GM23338 (cell line): ENCODE measurements around the gene PIPOX.

ENCODE experiments used
- CREB1 ChIP-seq: fragments of 250-450 bp; sonication (Bioruptor Pico); IDR thresholded peaks from 2 replicates; pipeline ENCODE4 v1.5.0; 2020; ENCODE audit warnings: low read depth, mild to moderate bottlenecking, moderate library complexity
- EZH2 ChIP-seq: fragments of 200-600 bp; sonication (generic); IDR thresholded peaks from one replicate; pipeline ENCODE4 v1.8.0; 2017; ENCODE audit warnings: antibody characterized with exemption, mild to moderate bottlenecking, low read depth; ENCODE audit not compliant: unreplicated experiment
- EZH2phosphoT487 ChIP-seq: fragments of 200-600 bp; sonication (generic); IDR thresholded peaks from one replicate; pipeline ENCODE4 v1.8.1; 2018; ENCODE audit warnings: antibody characterized with exemption; ENCODE audit not compliant: unreplicated experiment
- JUNB ChIP-seq: IDR thresholded peaks from one replicate; pipeline ENCODE4 v1.6.1; 2016; ENCODE audit warnings: antibody characterized with exemption; ENCODE audit not compliant: unreplicated experiment
- NANOG ChIP-seq: IDR thresholded peaks from 2 replicates; pipeline ENCODE4 v1.6.1; 2016; ENCODE audit warnings: antibody characterized with exemption, borderline replicate concordance
- POLR2AphosphoS5 ChIP-seq: IDR thresholded peaks from 2 replicates; pipeline ENCODE4 v1.6.1; 2016; ENCODE audit warnings: antibody characterized with exemption, low read depth
- STAT1 ChIP-seq: IDR thresholded peaks from one replicate; pipeline ENCODE4 v1.6.1; 2016; ENCODE audit warnings: antibody characterized with exemption; ENCODE audit not compliant: unreplicated experiment
- ZNF114 ChIP-seq: fragments of 250-450 bp; sonication (Bioruptor Pico); IDR thresholded peaks from 2 replicates; pipeline ENCODE4 v1.5.0; 2020; ENCODE audit warnings: mild to moderate bottlenecking, moderate library complexity
- ZNF331 ChIP-seq: fragments of 250-450 bp; sonication (Bioruptor Pico); IDR thresholded peaks from 2 replicates; pipeline ENCODE4 v1.5.0; 2020; ENCODE audit warnings: low read depth, mild to moderate bottlenecking, moderate library complexity
- TF ChIP-seq, protein P1 (sequence below), 2 experiments: fragments of 200-600 bp in 1 of 2; sonication (generic) in 1 of 2; conservative IDR thresholded peaks; 2 replicates each; pipeline versions ENCODE4 v1.5.1 to v1.6.1; 2016 to 2017; ENCODE audit warnings: antibody characterized with exemption in 2 of 2, low read depth in 2 of 2, mild to moderate bottlenecking in 2 of 2, moderate library complexity in 1 of 2
- TF ChIP-seq, protein P2 (sequence below): IDR thresholded peaks from one replicate; pipeline ENCODE4 v1.6.1; 2018; ENCODE audit warnings: antibody characterized with exemption; ENCODE audit not compliant: unreplicated experiment
- TF ChIP-seq, protein P3 (sequence below): fragments of 250-450 bp; sonication (Bioruptor Pico); IDR thresholded peaks from 2 replicates; pipeline ENCODE4 v1.5.0; 2020; ENCODE audit warnings: mild to moderate bottlenecking, moderate library complexity

DNA sequence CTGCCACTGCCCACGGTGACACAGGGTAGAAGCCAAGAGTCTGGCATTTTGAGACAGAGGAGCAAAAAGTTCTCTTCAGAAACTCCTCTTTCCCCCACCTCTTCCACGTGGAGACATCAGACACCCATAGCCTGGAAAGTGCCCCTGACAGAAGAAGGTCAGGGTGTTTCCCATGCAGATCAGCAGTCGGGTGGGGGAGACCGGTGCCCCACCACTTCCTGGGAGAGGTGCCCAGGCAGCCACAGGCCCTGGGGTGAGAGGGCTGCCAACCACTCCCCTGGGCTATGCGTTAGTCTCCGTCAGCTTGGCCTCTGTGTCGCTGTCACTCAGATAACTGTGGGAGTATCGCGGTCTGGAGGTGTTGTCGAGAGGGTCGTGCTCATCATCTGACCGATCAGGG, 31.5 kb downstream of the PIPOX start:
- no peak for TF ChIP-seq EZH2
- TF ChIP-seq, protein P1, sequence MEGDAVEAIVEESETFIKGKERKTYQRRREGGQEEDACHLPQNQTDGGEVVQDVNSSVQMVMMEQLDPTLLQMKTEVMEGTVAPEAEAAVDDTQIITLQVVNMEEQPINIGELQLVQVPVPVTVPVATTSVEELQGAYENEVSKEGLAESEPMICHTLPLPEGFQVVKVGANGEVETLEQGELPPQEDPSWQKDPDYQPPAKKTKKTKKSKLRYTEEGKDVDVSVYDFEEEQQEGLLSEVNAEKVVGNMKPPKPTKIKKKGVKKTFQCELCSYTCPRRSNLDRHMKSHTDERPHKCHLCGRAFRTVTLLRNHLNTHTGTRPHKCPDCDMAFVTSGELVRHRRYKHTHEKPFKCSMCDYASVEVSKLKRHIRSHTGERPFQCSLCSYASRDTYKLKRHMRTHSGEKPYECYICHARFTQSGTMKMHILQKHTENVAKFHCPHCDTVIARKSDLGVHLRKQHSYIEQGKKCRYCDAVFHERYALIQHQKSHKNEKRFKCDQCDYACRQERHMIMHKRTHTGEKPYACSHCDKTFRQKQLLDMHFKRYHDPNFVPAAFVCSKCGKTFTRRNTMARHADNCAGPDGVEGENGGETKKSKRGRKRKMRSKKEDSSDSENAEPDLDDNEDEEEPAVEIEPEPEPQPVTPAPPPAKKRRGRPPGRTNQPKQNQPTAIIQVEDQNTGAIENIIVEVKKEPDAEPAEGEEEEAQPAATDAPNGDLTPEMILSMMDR (conservative IDR thresholded peaks at IDR 0.05; ENCODE audit: low read depth in 2 of 2): no peak
- TF ChIP-seq, protein P2, sequence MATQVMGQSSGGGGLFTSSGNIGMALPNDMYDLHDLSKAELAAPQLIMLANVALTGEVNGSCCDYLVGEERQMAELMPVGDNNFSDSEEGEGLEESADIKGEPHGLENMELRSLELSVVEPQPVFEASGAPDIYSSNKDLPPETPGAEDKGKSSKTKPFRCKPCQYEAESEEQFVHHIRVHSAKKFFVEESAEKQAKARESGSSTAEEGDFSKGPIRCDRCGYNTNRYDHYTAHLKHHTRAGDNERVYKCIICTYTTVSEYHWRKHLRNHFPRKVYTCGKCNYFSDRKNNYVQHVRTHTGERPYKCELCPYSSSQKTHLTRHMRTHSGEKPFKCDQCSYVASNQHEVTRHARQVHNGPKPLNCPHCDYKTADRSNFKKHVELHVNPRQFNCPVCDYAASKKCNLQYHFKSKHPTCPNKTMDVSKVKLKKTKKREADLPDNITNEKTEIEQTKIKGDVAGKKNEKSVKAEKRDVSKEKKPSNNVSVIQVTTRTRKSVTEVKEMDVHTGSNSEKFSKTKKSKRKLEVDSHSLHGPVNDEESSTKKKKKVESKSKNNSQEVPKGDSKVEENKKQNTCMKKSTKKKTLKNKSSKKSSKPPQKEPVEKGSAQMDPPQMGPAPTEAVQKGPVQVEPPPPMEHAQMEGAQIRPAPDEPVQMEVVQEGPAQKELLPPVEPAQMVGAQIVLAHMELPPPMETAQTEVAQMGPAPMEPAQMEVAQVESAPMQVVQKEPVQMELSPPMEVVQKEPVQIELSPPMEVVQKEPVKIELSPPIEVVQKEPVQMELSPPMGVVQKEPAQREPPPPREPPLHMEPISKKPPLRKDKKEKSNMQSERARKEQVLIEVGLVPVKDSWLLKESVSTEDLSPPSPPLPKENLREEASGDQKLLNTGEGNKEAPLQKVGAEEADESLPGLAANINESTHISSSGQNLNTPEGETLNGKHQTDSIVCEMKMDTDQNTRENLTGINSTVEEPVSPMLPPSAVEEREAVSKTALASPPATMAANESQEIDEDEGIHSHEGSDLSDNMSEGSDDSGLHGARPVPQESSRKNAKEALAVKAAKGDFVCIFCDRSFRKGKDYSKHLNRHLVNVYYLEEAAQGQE: no peak
- no peak for TF ChIP-seq JUNB
- no peak for TF ChIP-seq EZH2phosphoT487
- no peak for TF ChIP-seq POLR2AphosphoS5
- TF ChIP-seq NANOG: no peak
- no peak for TF ChIP-seq CREB1 (CRISPR knock-in tag)
- no peak for TF ChIP-seq ZNF114 (CRISPR knock-in tag)
- TF ChIP-seq STAT1: no peak
- no peak for TF ChIP-seq ZNF331 (CRISPR knock-in tag)
- TF ChIP-seq, protein P3, sequence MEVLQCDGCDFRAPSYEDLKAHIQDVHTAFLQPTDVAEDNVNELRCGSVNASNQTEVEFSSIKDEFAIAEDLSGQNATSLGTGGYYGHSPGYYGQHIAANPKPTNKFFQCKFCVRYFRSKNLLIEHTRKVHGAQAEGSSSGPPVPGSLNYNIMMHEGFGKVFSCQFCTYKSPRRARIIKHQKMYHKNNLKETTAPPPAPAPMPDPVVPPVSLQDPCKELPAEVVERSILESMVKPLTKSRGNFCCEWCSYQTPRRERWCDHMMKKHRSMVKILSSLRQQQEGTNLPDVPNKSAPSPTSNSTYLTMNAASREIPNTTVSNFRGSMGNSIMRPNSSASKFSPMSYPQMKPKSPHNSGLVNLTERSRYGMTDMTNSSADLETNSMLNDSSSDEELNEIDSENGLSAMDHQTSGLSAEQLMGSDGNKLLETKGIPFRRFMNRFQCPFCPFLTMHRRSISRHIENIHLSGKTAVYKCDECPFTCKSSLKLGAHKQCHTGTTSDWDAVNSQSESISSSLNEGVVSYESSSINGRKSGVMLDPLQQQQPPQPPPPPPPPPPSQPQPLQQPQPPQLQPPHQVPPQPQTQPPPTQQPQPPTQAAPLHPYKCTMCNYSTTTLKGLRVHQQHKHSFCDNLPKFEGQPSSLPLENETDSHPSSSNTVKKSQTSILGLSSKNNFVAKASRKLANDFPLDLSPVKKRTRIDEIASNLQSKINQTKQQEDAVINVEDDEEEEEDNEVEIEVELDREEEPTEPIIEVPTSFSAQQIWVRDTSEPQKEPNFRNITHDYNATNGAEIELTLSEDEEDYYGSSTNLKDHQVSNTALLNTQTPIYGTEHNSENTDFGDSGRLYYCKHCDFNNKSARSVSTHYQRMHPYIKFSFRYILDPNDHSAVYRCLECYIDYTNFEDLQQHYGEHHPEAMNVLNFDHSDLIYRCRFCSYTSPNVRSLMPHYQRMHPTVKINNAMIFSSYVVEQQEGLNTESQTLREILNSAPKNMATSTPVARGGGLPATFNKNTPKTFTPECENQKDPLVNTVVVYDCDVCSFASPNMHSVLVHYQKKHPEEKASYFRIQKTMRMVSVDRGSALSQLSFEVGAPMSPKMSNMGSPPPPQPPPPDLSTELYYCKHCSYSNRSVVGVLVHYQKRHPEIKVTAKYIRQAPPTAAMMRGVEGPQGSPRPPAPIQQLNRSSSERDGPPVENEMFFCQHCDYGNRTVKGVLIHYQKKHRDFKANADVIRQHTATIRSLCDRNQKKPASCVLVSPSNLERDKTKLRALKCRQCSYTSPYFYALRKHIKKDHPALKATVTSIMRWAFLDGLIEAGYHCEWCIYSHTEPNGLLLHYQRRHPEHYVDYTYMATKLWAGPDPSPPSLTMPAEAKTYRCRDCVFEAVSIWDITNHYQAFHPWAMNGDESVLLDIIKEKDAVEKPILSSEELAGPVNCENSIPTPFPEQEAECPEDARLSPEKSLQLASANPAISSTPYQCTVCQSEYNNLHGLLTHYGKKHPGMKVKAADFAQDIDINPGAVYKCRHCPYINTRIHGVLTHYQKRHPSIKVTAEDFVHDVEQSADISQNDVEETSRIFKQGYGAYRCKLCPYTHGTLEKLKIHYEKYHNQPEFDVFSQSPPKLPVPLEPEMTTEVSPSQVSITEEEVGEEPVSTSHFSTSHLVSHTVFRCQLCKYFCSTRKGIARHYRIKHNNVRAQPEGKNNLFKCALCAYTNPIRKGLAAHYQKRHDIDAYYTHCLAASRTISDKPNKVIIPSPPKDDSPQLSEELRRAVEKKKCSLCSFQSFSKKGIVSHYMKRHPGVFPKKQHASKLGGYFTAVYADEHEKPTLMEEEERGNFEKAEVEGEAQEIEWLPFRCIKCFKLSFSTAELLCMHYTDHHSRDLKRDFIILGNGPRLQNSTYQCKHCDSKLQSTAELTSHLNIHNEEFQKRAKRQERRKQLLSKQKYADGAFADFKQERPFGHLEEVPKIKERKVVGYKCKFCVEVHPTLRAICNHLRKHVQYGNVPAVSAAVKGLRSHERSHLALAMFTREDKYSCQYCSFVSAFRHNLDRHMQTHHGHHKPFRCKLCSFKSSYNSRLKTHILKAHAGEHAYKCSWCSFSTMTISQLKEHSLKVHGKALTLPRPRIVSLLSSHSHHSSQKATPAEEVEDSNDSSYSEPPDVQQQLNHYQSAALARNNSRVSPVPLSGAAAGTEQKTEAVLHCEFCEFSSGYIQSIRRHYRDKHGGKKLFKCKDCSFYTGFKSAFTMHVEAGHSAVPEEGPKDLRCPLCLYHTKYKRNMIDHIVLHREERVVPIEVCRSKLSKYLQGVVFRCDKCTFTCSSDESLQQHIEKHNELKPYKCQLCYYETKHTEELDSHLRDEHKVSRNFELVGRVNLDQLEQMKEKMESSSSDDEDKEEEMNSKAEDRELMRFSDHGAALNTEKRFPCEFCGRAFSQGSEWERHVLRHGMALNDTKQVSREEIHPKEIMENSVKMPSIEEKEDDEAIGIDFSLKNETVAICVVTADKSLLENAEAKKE (CRISPR knock-in tag): no peak
